ENCODE measurements around the gene CLEC5A. TPM values are rescaled to one million over a fixed set of nuclear protein-coding genes. Genes with fewer than 3 reads are reported as not detected.

CLEC5A gene
- polyA plus RNA-seq, 5 donors: 0.18 to 1.2 (median 0.80) TPM

Other genes starting within 250 kb of the CLEC5A start
- 10 to 100 TPM; 30.4 to 50.4 (median 40.0) TPM for gene DENND11, start 244.8 kb downstream of the CLEC5A start, polyA plus RNA-seq (ENCODE audit: insufficient read depth in 1 of 5, insufficient read length in 5 of 5, low replicate concordance in 1 of 5)
- under 1 TPM; 0.26 to 0.60 (median 0.44) TPM for gene WEE2, start 238.6 kb downstream of the CLEC5A start, polyA plus RNA-seq (ENCODE audit: insufficient read depth in 1 of 5, insufficient read length in 5 of 5, low replicate concordance in 1 of 5)
- 100 to 1,000 TPM; 115 to 148 (median 119) TPM for gene SSBP1, start 208.6 kb downstream of the CLEC5A start, polyA plus RNA-seq (ENCODE audit: insufficient read depth in 1 of 5, insufficient read length in 5 of 5, low replicate concordance in 1 of 5)
- gene TAS2R3, start 182.9 kb downstream of the CLEC5A start, polyA plus RNA-seq (ENCODE audit: insufficient read depth in 1 of 5, insufficient read length in 5 of 5, low replicate concordance in 1 of 5): 1 to 10 TPM in 4 of 5 donors, under 1 TPM in 1; 0.24 to 2.5 (median 2.0) TPM
- 1 to 10 TPM; 1.9 to 6.3 (median 5.5) TPM for gene TAS2R4, start 170.3 kb downstream of the CLEC5A start, polyA plus RNA-seq (ENCODE audit: insufficient read depth in 1 of 5, insufficient read length in 5 of 5, low replicate concordance in 1 of 5)
- 10 to 100 TPM in 2 of 5 donors, 1 to 10 TPM in 3; 6.2 to 11.0 (median 6.7) TPM for gene TAS2R5, start 156.8 kb downstream of the CLEC5A start, polyA plus RNA-seq (ENCODE audit: insufficient read depth in 1 of 5, insufficient read length in 5 of 5, low replicate concordance in 1 of 5)
- 1 to 10 TPM in 1 of 5 donors, under 1 TPM in 4; 0.38 to 1.6 (median 0.50) TPM for gene PRSS37, start 105.5 kb downstream of the CLEC5A start, polyA plus RNA-seq (ENCODE audit: insufficient read depth in 1 of 5, insufficient read length in 5 of 5, low replicate concordance in 1 of 5)
- gene OR9A4, start 30.6 kb downstream of the CLEC5A start, polyA plus RNA-seq (ENCODE audit: insufficient read depth in 1 of 5, insufficient read length in 5 of 5, low replicate concordance in 1 of 5): not detected
- gene TAS2R38, start 26.8 kb upstream of the CLEC5A start, polyA plus RNA-seq (ENCODE audit: insufficient read depth in 1 of 5, insufficient read length in 5 of 5, low replicate concordance in 1 of 5): under 1 TPM in 1 of 5 donors, not detected in 4; 0.27 TPM
- 1 to 10 TPM in 1 of 5 donors, under 1 TPM in 4; 0.39 to 1.5 (median 0.63) TPM for gene MGAM, start 48.9 kb upstream of the CLEC5A start, polyA plus RNA-seq (ENCODE audit: insufficient read depth in 1 of 5, insufficient read length in 5 of 5, low replicate concordance in 1 of 5)
- under 1 TPM; 0.03 to 0.30 (median 0.18) TPM for gene MGAM2, start 164.7 kb upstream of the CLEC5A start, polyA plus RNA-seq (ENCODE audit: insufficient read depth in 1 of 5, insufficient read length in 5 of 5, low replicate concordance in 1 of 5)

Data from right lung (tissue), 5 donors.